Measurements from ENCODE around the gene VPS37C. TPM values are rescaled to one million over a fixed set of nuclear protein-coding genes. Genes with fewer than 3 reads are reported as not detected.
A peak's percentile ranks its signal among the peaks of the same experiment; 100 is the strongest.

The VPS37C gene
- total and polyA plus RNA-seq, 7 donors = 8.6 to 25.4 (median 18.6) TPM

DNA sequence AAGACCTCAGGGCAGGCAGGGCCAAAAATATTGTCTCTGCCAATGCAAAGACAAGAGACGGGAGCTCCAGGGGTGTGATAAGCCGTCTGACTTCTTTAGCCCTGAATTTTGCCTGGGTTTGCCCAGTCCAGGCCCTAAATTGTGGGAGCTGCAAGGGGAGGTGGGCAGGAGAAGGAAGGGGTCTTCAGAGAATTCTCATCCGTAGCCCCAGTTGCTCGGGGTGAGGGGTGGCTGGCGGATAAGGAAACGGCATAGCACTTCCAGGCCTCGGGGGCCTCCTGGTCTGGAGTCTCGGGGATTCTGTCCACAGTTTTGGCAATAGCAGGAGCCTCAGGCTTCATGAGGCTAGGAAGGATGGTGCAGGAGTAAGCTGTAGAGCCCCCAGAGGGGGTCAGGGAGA lies 51.6 kb downstream of the VPS37C start:
- DNase-seq = peak; percentile 45
- WGBS, 2 donors = 91% methylated on average over 8 of the region's 8 CpGs
- H3K4me3 ChIP-seq = no peak overlapping the region
- no peaks in the 10 kb centered on the region for H3K9me3 ChIP-seq
- intact Hi-C loops (cut with DNase I) = no loop called here
- H3K4me1 ChIP-seq = no peaks in the 10 kb centered on the region
- no peaks in the 10 kb centered on the region for H3K27me3 ChIP-seq
- no peak overlapping the region for H3K27ac ChIP-seq
- no peaks in the 10 kb centered on the region for H3K36me3 ChIP-seq
- TF ChIP-seq, protein P1, sequence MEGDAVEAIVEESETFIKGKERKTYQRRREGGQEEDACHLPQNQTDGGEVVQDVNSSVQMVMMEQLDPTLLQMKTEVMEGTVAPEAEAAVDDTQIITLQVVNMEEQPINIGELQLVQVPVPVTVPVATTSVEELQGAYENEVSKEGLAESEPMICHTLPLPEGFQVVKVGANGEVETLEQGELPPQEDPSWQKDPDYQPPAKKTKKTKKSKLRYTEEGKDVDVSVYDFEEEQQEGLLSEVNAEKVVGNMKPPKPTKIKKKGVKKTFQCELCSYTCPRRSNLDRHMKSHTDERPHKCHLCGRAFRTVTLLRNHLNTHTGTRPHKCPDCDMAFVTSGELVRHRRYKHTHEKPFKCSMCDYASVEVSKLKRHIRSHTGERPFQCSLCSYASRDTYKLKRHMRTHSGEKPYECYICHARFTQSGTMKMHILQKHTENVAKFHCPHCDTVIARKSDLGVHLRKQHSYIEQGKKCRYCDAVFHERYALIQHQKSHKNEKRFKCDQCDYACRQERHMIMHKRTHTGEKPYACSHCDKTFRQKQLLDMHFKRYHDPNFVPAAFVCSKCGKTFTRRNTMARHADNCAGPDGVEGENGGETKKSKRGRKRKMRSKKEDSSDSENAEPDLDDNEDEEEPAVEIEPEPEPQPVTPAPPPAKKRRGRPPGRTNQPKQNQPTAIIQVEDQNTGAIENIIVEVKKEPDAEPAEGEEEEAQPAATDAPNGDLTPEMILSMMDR (IDR thresholded peaks at IDR 0.05) = no peak
- TF ChIP-seq POLR2AphosphoS5 (IDR thresholded peaks at IDR 0.05) (no peak), EP300 (IDR thresholded peaks at IDR 0.05) (no peak), POLR2A (IDR thresholded peaks at IDR 0.05) (no peak)

DNA sequence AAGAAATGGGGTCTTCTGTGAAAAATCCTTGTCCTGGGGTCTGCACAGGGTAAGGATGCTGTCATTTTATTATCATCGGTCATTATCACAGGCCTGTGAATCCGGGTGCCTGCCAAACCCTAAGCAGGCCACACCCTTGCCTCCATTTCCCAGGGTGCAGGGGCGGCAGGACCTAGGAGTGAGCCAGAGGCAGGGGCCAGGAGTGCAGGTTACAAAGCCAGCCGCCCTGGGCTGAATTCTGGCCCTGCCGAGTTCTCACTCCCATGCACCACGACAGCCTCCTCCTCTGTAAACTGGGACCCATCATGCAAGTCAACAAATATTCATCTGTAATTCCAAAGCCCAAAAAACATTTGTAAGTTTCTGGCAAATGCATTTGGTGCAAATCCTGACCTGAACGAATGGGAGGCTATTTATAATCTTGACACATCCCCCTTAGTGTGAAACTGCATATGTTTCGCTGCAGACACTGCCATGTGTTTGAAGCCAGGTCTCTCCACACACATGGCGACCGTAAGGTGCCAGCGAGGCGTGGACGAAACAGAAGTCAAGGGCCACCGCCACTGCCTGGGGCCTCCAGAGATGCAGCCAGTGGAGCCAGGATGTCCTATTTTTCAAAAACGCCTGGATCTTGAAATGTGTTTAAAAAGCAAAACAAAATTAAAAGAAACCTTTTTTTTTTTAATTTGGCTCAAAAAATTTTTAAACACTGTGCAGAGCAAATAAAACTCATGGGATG lies 52.2 kb downstream of the VPS37C start:
- DNase-seq = no peak
- H3K4me3 ChIP-seq = no peak overlapping the region
- H3K9me3 ChIP-seq = no peaks in the 10 kb centered on the region
- intact Hi-C loops (cut with DNase I) = no loop called here
- no peak overlapping the region for H3K27ac ChIP-seq
- no peaks in the 10 kb centered on the region for H3K4me1 ChIP-seq
- TF ChIP-seq EP300 (IDR thresholded peaks at IDR 0.05) = no peak
- WGBS, 2 donors = 87 to 88% methylated on average over 15 of the region's 15 CpGs
- no peaks in the 10 kb centered on the region for H3K27me3 ChIP-seq
- no peaks in the 10 kb centered on the region for H3K36me3 ChIP-seq

DNA sequence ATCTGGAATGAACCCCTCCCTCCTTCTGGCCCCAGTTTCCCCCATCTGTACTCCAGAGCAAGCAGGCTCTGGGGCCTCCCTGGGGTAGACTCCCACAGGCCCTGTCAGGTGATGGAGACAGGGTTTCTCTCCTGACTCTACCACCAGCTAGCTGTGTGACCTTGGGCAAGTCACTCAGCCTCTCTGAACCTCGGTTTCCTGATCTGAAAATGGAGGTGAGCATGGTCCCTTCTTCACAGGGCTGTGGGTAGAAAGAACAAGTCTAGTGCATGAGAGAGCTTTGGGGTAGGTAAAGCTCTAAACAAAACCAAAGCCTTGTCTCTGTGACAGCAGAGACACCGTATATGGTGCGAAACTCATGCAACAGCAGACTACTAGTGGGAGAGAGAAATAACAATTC lies 53.3 kb downstream of the VPS37C start:
- Histone ChIP-seq H3K27me3 (no peaks in the 10 kb centered on the region), H3K4me1 (no peaks in the 10 kb centered on the region), H3K4me3 (no peak overlapping the region), H3K27ac (no peak overlapping the region), H3K36me3 (no peaks in the 10 kb centered on the region), H3K9me3 (no peaks in the 10 kb centered on the region)
- intact Hi-C loops (cut with DNase I) = no loop called here
- 84 to 93% methylated on average over 3 of the region's 3 CpGs for WGBS, 2 donors
- TF ChIP-seq, protein P1 (IDR thresholded peaks at IDR 0.05) = no peak
- no peak for TF ChIP-seq POLR2A (IDR thresholded peaks at IDR 0.05)
- TF ChIP-seq EP300 (IDR thresholded peaks at IDR 0.05) = no peak
- DNase-seq = no peak

DNA sequence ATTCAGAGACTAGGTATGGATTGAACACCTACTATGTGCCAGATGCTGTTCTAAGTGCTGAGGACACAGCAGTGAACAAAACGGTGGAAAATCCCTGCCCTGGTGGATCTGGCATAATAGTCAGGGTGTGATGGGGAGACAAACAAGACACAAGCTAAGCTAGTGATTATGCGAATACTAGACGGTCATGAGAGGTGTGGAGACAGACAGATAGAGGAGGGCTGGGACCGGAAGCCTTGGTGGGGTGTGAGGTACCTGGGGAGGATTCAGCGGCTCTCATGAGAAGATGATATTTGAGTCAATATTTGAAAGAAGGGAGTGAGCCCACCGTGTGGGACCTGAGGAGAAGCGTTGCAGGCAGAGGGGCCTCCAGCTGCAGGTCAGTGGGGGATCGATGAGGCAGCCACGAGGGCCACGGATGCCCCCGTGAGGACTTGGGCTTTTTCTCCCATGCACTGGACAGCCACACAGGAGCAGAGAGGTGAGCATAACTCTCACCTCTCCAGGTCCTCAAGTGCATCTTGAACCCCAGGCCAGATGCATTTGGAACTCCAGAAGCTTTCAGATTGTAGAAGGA lies 54.2 kb downstream of the VPS37C start:
- Histone ChIP-seq H3K36me3 (no peaks in the 10 kb centered on the region), H3K27ac (no peak overlapping the region), H3K9me3 (no peaks in the 10 kb centered on the region), H3K4me3 (no peak overlapping the region), H3K27me3 (no peaks in the 10 kb centered on the region), H3K4me1 (no peaks in the 10 kb centered on the region)
- TF ChIP-seq POLR2AphosphoS5 (IDR thresholded peaks at IDR 0.05) = no peak
- TF ChIP-seq POLR2A (IDR thresholded peaks at IDR 0.05) = no peak
- TF ChIP-seq EP300 (IDR thresholded peaks at IDR 0.05) = no peak
- TF ChIP-seq, protein P1 (IDR thresholded peaks at IDR 0.05) = no peak
- WGBS, 2 donors = 85 to 86% methylated on average over 11 of the region's 11 CpGs
- DNase-seq = no peak
- intact Hi-C loops (cut with DNase I) = no loop called here

DNA sequence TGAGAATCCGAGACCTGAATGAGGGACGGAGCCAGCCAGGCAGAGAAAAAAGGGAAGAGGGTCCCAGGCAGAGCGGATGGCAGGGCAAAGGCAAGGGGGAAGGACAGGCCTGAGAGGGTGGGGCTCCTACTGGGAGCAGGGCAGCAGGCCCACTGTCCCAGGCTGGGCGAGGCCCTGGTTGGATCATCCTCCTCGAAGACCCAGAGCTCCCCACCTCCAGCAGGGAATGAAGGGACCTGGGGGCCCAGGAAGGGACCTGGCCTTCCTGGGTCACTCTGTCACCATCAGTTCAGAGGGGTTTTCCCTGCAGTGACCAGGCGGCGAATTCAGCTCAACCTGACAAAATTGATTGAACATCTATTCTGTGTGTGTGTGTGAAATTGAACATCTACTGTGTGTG lies 54.9 kb downstream of the VPS37C start:
- Histone ChIP-seq H3K27ac (no peak overlapping the region), H3K4me1 (no peaks in the 10 kb centered on the region), H3K9me3 (no peaks in the 10 kb centered on the region), H3K27me3 (no peaks in the 10 kb centered on the region), H3K4me3 (no peak overlapping the region), H3K36me3 (no peaks in the 10 kb centered on the region)
- no peak for DNase-seq
- 84 to 86% methylated on average over 7 of the region's 7 CpGs for WGBS, 2 donors
- TF ChIP-seq EP300 (IDR thresholded peaks at IDR 0.05) = no peak
- no peak for TF ChIP-seq POLR2AphosphoS5 (IDR thresholded peaks at IDR 0.05)
- no peak for TF ChIP-seq POLR2A (IDR thresholded peaks at IDR 0.05)
- TF ChIP-seq, protein P1 (IDR thresholded peaks at IDR 0.05) = no peak
- intact Hi-C loops (cut with DNase I) = no loop called here
